Activated CD4-positive, alpha-beta T cell treated with anti-CD3 and anti-CD28 coated beads, Interleukin-2, amount 10 ng/mL, durations not matched to agents 24 days and 14 days (primary cell): ENCODE measurements around the gene FXYD3. TPM values are rescaled to one million over a fixed set of nuclear protein-coding genes. Genes with fewer than 3 reads are reported as not detected.
"Not testable (repeated sequence)": the region's sequence is repeated elsewhere in the genome, so short reads cannot be mapped to it uniquely, and the experiment has no call there.

Source experiments
- DNase-seq: peaks from one replicate; pipeline ENCODE4 v3.0.0; 2022
- H3K27ac Mint-ChIP-seq: one replicate; pipeline ENCODE4 v1.8.0; 2022; ENCODE audit warnings: mild to moderate bottlenecking, mixed read lengths
- H3K27me3 Mint-ChIP-seq: one replicate; pipeline ENCODE4 v1.8.0; 2022; ENCODE audit warnings: mixed read lengths
- H3K36me3 Mint-ChIP-seq: one replicate; pipeline ENCODE4 v1.8.0; 2022; ENCODE audit warnings: low read depth, mild to moderate bottlenecking, mixed read lengths
- H3K4me1 Mint-ChIP-seq: one replicate; pipeline ENCODE4 v1.8.0; 2021; ENCODE audit warnings: mixed read lengths
- H3K4me3 Mint-ChIP-seq: one replicate; pipeline ENCODE4 v1.8.0; 2022; ENCODE audit warnings: mild to moderate bottlenecking, moderate library complexity, mixed read lengths
- H3K9me3 Mint-ChIP-seq: one replicate; pipeline ENCODE4 v1.8.0; 2021; ENCODE audit warnings: mixed read lengths
- intact Hi-C: fragments of 100-400 bp; cut with micrococcal nuclease; formaldehyde crosslinking; loops from one replicate; pipeline ENCODE4 v1.15.1; 2023
- total RNA-seq: library from RNA; stranded (reverse); gene quantifications from 2 replicates; pipeline ENCODE4 v1.2.3, GENCODE V29; 2022

The FXYD3 gene
- total RNA-seq, 1 donor from 2014 or later = not detected

DNA sequence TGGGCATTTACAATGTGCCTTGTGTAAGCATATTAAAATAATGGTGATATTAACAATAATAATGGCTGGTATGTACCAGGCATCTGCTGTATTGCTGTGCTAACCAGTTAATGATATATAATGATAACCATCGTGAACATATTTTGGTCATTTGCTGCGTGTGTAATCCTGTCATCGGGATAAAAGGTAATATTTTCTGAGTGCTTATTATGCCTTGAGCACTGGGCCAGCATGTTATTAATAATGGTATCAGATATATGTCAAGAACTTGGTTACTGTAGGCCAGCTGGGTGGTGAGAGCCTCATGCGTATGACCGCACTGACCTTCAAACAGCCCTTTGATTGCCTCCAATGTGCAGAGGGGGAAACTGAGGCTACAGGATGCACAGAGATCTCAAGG lies 22.2 kb upstream of the FXYD3 start:
- no peak overlapping the region for H3K4me3 Mint-ChIP-seq
- peaks cover 5% of the 10 kb centered on the region for H3K27me3 Mint-ChIP-seq
- intact Hi-C loops = no loop called here
- no peaks in the 10 kb centered on the region for H3K36me3 Mint-ChIP-seq
- H3K4me1 Mint-ChIP-seq = no peaks in the 10 kb centered on the region
- H3K9me3 Mint-ChIP-seq = no peaks in the 10 kb centered on the region
- no peak for DNase-seq
- no peak overlapping the region for H3K27ac Mint-ChIP-seq

DNA sequence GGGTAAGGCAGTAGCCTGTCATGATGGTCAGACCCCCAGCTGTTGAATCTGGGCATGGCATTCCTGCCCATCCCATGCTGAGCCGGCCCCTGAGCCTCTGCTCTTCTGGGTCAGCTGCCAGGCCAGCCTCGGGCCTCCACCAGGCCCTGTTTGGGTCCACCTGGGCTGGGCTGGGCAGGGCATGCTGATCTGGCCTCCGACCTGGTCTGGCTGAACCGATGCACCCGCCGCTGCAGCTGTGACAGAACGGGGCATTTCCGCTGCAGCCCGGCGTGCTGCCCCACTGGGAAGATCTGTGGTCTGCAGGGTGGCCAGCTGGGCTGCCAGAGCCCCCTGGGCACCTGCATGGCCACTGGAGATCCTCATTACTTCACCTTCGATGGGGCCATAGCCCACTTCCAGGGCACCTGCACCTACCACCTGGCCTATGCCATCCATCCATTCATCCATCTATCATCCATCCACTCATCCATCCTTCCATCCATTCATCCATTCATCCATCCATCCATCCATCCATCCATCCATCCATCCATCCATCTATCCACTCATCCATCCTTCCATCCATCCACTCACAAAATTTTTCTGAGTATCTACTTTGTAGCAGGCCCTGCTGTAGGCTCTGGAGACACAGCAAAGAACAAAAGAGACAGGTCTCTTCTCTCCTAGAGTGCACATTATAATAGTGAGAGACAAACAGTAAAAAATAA lies 21.5 kb upstream of the FXYD3 start:
- no peak for DNase-seq
- no peak overlapping the region for H3K4me3 Mint-ChIP-seq
- H3K4me1 Mint-ChIP-seq = no peaks in the 10 kb centered on the region
- no peak overlapping the region for H3K27ac Mint-ChIP-seq
- H3K36me3 Mint-ChIP-seq = no peaks in the 10 kb centered on the region
- peaks cover 5% of the 10 kb centered on the region for H3K27me3 Mint-ChIP-seq
- H3K9me3 Mint-ChIP-seq = no peaks in the 10 kb centered on the region
- intact Hi-C loops = no loop called here

DNA sequence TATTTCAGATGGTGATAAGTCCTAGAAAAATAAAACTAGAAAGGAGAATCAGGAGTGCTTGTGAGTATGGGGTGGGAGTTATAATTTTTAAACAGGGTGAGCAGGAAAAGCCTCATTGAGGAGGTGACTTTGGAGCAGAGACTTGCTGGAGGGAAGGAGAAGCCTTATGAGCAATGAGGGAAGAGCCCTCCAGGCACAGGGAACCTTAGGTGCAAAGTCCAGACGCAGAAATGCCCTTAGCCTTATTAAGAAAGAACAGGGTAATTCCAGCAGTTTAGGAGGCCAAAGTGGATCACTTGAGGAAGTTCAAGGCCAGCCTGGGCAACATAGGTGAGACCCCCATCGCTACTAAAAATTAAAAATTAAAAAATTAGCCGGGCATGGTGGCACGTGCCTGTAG lies 21.0 kb upstream of the FXYD3 start:
- no peak for DNase-seq
- Mint-ChIP-seq H3K4me3 (no peak overlapping the region), H3K36me3 (no peaks in the 10 kb centered on the region), H3K4me1 (no peaks in the 10 kb centered on the region), H3K27me3 (peaks cover 5% of the 10 kb centered on the region), H3K9me3 (no peaks in the 10 kb centered on the region), H3K27ac (no peak overlapping the region)
- intact Hi-C loops = no loop called here

DNA sequence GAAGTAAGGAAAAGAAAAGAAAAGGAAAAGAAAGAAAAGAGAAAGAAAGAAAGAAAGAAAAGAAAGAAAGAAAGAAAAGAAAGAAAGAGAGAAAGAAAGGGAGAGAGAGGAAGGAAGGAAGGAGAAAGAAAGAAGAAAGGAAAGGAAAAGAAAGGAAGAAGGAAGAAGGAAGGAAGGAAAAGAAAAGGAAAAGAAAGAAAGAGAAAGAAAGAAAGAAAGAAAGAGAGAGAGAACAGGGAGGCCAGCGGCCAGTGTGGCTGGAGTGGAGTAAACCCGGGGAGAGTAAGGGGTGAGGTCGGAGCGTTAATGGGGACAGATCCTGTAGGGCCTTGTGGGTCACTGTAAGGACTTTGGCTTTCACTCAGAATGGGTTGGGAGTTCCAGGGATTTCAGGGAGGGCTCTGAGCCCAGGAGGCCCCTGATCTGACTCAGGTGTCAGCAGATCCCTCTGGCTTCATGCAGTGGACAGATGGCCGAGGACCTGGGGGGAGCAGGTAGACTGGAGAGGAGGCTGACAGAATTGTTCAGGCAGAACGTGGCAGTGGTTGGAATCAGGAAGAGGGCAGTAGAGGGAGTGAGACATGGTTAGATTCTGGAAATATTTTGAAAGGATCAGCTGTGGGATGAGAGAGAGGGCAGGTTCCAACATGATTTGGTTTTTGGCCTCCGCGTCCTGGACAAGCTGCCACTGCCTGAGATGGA lies 19.8 kb upstream of the FXYD3 start:
- Mint-ChIP-seq H3K36me3 (no peaks in the 10 kb centered on the region), H3K27ac (no peak overlapping the region), H3K4me1 (no peaks in the 10 kb centered on the region), H3K27me3 (peaks cover 2% of the 10 kb centered on the region), H3K4me3 (no peak overlapping the region), H3K9me3 (no peaks in the 10 kb centered on the region)
- DNase-seq = no peak
- intact Hi-C loops = no loop called here

DNA sequence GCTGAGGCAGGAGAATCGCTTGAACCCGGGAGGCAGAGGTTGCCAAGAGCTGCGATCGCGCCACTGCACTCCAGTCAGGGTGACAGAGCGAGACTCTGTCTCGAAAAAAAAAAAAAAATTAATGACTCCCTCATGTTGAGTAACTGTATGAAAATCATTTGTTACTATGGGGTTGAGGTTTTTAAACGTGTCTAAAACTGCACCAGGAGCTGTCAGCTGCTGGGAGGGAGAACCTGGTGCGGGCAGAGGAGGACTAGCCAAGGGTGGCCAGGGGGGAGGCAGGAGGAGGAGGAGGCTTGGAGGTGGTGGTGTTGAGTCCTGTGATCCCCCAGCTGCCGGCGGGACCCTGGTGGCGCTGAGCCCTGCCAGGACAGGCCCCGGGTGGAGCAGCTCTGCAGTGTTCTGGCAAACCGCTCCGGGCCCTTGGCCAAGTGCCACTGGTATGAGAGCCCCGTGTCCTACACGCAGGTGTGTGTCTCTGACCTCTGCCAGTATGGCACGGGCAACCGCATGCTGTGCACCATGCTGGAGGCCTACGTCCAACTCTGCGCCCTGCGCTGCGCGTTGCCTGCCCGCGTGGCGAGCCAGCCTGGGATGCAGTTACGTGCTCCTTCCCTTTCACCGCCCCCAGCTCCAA lies 17.1 kb upstream of the FXYD3 start:
- Mint-ChIP-seq H3K4me3 (no peak overlapping the region), H3K4me1 (no peaks in the 10 kb centered on the region), H3K27me3 (peaks cover 2% of the 10 kb centered on the region), H3K9me3 (no peaks in the 10 kb centered on the region), H3K27ac (no peak overlapping the region), H3K36me3 (no peaks in the 10 kb centered on the region)
- DNase-seq = no peak
- intact Hi-C loops = no loop called here

DNA sequence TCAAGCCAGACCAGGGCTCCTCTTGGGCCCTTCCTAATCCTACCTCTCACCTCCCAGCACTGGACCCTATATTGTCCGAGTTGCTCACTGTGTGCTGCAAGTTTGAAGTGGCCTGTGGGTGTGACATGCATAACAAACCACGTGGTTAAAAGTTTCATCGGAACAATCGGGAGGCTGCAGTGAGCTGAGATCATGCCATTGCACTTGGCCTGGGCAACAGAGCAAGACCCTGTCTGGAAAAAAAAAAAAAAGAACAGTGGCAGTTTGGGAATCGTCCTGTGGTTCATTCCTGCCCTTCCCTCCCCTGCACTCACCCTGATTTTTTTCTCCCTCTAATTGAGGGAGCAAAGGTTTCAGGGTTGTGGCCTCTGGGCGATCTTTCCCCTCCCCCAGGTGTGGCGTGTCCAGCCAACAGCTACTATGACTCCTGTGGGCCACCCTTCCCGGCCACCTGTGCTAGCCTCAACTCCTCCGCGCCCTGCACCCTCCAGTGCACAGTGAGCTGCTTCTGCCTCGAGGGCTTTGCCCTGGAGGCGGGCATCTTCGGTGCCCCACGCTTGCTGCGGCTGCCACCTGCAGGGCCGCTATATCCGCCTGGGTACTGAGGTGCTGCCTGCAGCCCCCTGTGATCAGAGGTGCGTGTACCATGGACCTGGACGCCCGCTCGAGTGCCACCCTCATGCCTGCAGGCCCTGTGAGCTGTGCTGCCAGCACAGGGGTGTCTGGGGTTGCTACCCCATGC lies 16.3 kb upstream of the FXYD3 start:
- Mint-ChIP-seq H3K27me3 (peaks cover under 1% of the 10 kb centered on the region), H3K27ac (no peak overlapping the region), H3K4me3 (no peak overlapping the region), H3K4me1 (no peaks in the 10 kb centered on the region), H3K36me3 (no peaks in the 10 kb centered on the region), H3K9me3 (no peaks in the 10 kb centered on the region)
- no peak for DNase-seq
- intact Hi-C loops = no loop called here

DNA sequence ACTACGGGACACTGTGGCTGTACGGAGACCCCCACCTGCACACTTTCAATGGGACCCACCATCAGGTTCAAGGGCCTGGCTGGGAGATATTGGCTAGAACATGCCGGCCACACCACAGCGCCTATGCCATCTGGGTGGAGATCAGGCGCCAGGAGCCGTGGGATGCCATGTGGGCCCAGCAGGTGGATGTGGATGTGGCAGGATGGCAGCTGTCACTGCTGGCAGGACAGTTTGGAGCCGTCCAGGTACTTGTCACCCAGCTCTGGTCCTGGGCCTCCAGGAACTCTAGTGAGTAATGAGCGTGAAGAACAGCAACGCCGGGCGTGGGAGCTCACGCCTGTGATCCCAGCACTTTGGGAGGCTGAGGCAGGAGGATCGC lies 15.7 kb upstream of the FXYD3 start:
- no peak overlapping the region for H3K4me3 Mint-ChIP-seq
- intact Hi-C loops = no loop called here
- no peak overlapping the region for H3K27ac Mint-ChIP-seq
- DNase-seq = no peak
- H3K36me3 Mint-ChIP-seq = no peaks in the 10 kb centered on the region
- no peaks in the 10 kb centered on the region for H3K27me3 Mint-ChIP-seq
- no peaks in the 10 kb centered on the region for H3K9me3 Mint-ChIP-seq
- no peaks in the 10 kb centered on the region for H3K4me1 Mint-ChIP-seq

DNA sequence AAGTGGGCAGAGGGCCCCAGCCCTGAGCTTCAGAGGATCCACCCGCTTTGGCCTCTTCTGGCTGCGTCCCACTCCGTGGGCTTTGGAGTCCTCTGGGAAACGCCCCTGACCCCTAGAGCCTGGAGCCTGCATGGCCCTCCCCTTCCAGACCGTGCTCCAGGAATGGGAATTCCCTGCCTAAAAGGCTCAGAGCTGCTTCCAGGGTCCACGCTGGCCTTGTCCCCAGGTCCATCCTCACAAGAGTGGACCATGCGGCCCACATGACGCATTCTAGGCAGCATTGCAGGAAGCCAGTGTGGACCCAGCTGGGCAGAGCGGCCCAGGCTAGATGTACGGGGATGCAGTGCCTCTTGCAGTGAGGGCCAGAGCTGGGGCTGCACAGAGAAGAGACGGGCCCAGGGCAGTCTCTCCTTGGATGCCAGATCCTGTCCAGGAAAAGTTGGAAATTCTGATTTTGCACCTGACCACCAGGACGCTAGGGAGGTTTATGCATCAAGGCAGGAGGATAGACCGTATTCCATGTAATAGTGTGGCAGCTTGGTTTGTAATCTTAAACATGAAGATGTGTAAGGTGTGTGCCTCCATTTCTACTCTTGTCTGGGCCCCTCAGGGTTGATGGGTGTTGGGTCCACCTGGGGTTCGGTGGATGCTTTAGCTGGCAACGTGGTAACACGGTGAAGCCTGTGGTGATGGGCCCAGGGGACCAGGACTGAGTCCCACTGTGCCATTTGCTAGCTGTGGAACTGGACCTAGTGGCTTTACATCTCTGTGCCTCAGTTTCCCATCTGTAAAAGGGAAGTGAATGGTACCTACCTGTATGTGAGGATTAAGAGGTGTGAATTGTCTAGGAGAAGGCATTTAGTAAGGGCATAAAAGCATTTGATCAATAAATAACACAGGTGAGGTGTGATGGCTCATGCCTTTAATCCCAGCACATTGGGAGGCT lies 14.8 kb upstream of the FXYD3 start:
- Mint-ChIP-seq H3K36me3 (no peaks in the 10 kb centered on the region), H3K9me3 (no peaks in the 10 kb centered on the region), H3K27ac (no peak overlapping the region), H3K4me3 (no peak overlapping the region), H3K27me3 (no peaks in the 10 kb centered on the region), H3K4me1 (no peaks in the 10 kb centered on the region)
- intact Hi-C loops = no loop called here
- no peak for DNase-seq

DNA sequence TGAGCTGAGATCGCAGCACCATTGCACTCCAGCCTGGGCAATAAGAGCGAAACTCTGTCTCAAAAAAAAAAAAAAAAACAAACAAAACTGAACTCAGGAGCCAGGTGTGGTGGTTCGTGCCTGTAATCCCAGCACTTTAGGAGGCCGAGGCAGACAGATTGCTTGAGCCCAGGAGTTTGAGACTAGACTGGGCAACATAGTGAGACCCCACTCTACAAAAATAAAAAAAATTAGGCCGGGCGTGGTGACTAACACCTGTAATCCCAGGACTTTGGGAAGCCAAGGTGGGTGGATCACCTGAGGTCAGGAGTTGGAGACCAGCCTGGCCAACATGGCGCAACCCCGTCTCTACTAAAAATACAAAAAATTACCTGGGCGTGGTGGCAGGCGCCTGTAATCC lies 13.7 kb upstream of the FXYD3 start:
- intact Hi-C loops, H3K27me3 Mint-ChIP-seq, H3K27ac Mint-ChIP-seq, H3K36me3 Mint-ChIP-seq, H3K9me3 Mint-ChIP-seq, H3K4me1 Mint-ChIP-seq, DNase-seq, H3K4me3 Mint-ChIP-seq: not testable (repeated sequence)

DNA sequence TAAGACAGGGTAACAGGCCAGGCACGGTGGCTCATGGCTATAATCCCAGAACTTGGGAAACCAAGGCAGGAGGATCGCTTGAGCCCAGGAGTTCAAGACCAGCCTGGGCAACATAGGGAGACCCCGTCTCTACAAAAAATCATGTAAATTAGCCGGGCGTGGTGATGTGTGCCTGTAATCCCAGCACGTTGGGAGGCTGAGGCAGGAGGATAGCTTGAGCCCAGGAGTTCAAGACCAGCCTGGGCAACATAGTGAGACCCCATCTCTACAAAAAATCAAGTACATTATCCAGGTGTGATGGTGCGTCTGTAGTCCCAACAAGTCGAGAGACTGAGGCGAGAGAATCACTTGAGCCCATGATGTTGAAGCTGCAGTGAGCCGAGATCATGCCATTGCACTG lies 12.0 kb upstream of the FXYD3 start:
- H3K27ac Mint-ChIP-seq, intact Hi-C loops, H3K27me3 Mint-ChIP-seq, H3K36me3 Mint-ChIP-seq, H3K9me3 Mint-ChIP-seq, H3K4me1 Mint-ChIP-seq, DNase-seq, H3K4me3 Mint-ChIP-seq: not testable (repeated sequence)

DNA sequence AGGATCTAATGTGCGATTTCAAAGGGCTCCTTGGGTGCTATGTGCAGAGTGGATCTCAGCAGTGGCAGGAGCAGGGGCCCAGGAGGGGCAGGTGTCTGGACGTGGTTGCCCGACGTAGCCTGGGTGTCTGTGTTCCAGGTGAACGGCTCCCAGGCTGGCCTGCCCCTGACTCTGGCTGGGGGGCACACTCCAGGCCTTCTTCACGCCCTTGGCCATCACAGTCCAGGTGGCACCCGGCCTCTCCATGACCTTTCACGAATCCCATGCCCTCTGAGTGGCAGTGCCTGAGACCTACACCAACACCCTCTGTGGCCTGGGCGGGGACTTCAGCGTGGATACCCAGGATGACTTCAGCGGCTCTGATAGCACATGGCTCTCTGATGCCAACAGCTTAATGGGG lies 11.3 kb upstream of the FXYD3 start:
- Mint-ChIP-seq H3K4me3 (no peak overlapping the region), H3K36me3 (no peaks in the 10 kb centered on the region), H3K9me3 (no peaks in the 10 kb centered on the region), H3K4me1 (peaks cover 8% of the 10 kb centered on the region), H3K27ac (no peak overlapping the region), H3K27me3 (peaks cover 3% of the 10 kb centered on the region)
- intact Hi-C loops = no loop called here
- no peak for DNase-seq

DNA sequence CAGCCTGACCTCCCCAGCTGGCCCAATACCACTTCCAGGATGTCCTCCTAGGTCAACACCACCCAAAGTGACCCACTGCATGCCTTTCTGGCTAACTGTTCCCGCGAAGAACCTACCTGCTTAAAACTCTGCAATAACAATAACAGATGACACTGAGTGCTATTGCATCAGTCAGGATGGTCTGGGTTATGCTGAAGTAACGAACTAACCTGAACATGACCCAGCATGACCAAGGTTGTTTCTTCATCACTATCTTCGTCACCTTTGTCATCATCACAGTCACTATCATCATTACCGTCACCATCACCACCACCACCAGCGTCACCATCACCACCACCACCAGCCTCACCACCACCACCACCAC lies 10.6 kb upstream of the FXYD3 start:
- no peak for DNase-seq
- intact Hi-C loops = no loop called here
- peaks cover 3% of the 10 kb centered on the region for H3K27me3 Mint-ChIP-seq
- no peak overlapping the region for H3K4me3 Mint-ChIP-seq
- peaks cover 8% of the 10 kb centered on the region for H3K4me1 Mint-ChIP-seq
- H3K9me3 Mint-ChIP-seq = no peaks in the 10 kb centered on the region
- no peak overlapping the region for H3K27ac Mint-ChIP-seq
- no peaks in the 10 kb centered on the region for H3K36me3 Mint-ChIP-seq
